Stimulated activated CD8-positive, alpha-beta memory T cell treated with anti-CD3 and anti-CD28 coated beads, Interleukin-2, amount 100 ng/mL, for 1 hour (primary cell): ENCODE measurements around the gene MAB21L4.

Source experiments
- DNase-seq, 2 donors: peaks; one replicate each; pipeline ENCODE4 v3.0.0-alpha.2; 2020; ENCODE audit warnings: low read depth in 2 of 2

The MAB21L4 gene

GRCh38 chr2:240911641-240912265, 15.8 kb upstream of the MAB21L4 start:
- no peak for DNase-seq

GRCh38 chr2:240909216-240909974, 13.4 kb upstream of the MAB21L4 start:
- DNase-seq: no peak

GRCh38 chr2:240906911-240907590, 11.1 kb upstream of the MAB21L4 start:
- no peak for DNase-seq

GRCh38 chr2:240906141-240906910, 10.4 kb upstream of the MAB21L4 start, which contains the start of gene CROCC2:
Gene CROCC2, plus strand, starts transcription at chr2:240906336. Its CDS starts 178 bp downstream, at chr2:240906514.
- no peak for DNase-seq

- no peak for DNase-seq
Observed at GRCh38 chr2:240905176-240905781, 9.3 kb upstream of the MAB21L4 start.

GRCh38 chr2:240904216-240905175, 8.5 kb upstream of the MAB21L4 start:
- no peak for DNase-seq

GRCh38 chr2:240903191-240904060, 7.5 kb upstream of the MAB21L4 start:
- no peak for DNase-seq

- no peak for DNase-seq
Observed at GRCh38 chr2:240902615-240903041, 6.7 kb upstream of the MAB21L4 start.

GRCh38 chr2:240901986-240902614, 6.1 kb upstream of the MAB21L4 start:
- DNase-seq: no peak

- no peak for DNase-seq
Observed at GRCh38 chr2:240900141-240900860, 4.3 kb upstream of the MAB21L4 start.

- DNase-seq: no peak
Observed at GRCh38 chr2:240899468-240899865, 3.5 kb upstream of the MAB21L4 start.

GRCh38 chr2:240898731-240899467, 2.9 kb upstream of the MAB21L4 start:
- DNase-seq: no peak

- DNase-seq: no peak
Observed at GRCh38 chr2:240898108-240898730, 2.3 kb upstream of the MAB21L4 start.

- no peak for DNase-seq
Observed at GRCh38 chr2:240896871-240897692, 1.1 kb upstream of the MAB21L4 start.

- no peak for DNase-seq
Observed at GRCh38 chr2:240896394-240896793, 438 bp upstream of the MAB21L4 start.
